ENCODE results near the gene ENTREP1. TPM values are rescaled to one million over a fixed set of nuclear protein-coding genes. Genes with fewer than 3 reads are reported as not detected.

Gene ENTREP1
- polyA plus RNA-seq, 1 of the 3 experiments (the other 2 are of a cell fraction), result not detected

DNA sequence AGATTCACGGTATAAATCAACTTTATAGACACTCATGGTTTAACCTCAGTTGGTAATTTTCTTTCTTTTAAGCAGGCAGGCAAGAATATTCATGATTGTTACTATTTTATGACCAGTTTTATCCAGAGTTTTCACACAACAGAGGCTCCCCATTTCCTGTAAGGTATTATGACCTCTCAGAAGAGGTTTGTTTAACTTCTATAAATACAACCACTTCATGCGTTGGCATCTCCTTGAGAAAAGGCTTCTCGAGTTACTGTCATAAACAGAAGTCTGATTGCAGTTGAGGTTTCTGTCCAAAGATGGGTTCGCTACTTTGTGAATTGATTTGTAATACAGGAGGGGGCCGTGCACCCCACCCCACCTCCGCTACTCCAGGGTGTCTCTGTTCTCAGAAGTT lies 55.3 kb downstream of the ENTREP1 start (continued):
- TF ChIP-seq, protein P1, sequence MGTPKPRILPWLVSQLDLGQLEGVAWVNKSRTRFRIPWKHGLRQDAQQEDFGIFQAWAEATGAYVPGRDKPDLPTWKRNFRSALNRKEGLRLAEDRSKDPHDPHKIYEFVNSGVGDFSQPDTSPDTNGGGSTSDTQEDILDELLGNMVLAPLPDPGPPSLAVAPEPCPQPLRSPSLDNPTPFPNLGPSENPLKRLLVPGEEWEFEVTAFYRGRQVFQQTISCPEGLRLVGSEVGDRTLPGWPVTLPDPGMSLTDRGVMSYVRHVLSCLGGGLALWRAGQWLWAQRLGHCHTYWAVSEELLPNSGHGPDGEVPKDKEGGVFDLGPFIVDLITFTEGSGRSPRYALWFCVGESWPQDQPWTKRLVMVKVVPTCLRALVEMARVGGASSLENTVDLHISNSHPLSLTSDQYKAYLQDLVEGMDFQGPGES (IDR thresholded peaks at IDR 0.05; ENCODE audit: low read depth, low read length), result no peak
- TF ChIP-seq SIN3A (IDR thresholded peaks at IDR 0.05; ENCODE audit: borderline replicate concordance, low read depth, low read length) (no peak), TEAD4 (IDR thresholded peaks at IDR 0.05; ENCODE audit: borderline replicate concordance, insufficient read depth) (no peak)

DNA sequence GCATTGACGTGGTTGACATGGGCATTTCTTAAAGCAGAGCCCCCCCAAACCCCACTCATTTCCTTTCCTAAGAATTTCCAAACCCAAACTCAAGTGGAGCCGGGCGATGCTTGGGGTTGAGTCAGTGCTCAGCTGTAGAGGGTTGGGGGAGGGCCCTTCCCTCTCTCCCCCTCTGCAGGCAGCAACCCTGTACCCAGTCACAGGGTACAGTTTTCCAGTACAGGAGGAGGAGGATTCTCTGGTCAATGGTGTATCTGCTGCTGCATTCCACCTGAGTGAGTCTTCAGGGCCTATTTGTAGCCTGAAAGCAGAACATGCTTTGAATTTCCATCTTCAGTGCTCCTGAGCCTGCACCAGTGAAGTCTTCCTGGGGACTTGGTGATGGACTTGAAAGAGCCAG lies 55.8 kb downstream of the ENTREP1 start:
- H3K9me2 ChIP-seq, result no peaks in the 10 kb centered on the region
- CTCF ChIA-PET, result no interaction called here
- no peaks in the 10 kb centered on the region for H3K36me3 ChIP-seq (replicated peaks in 1 of 2; ENCODE audit: control insufficient read depth in 1 of 2, insufficient read depth in 2 of 2, low read length in 1 of 2)
- POLR2A ChIA-PET, result no interaction called here
- H3K27me3 ChIP-seq (ENCODE audit: insufficient read depth), result no peaks in the 10 kb centered on the region; the same call in 1 of the 2 replicates
- peak overlapping the region; percentile 38; the same call in 1 of the 2 replicates for H3K4me2 ChIP-seq
- no peaks in the 10 kb centered on the region for H4K20me1 ChIP-seq (ENCODE audit: insufficient read depth)
- TF ChIP-seq JUND (IDR thresholded peaks at IDR 0.05) (0 out of 2 replicates have a peak, but pooled peaks have one; percentile 3), MEF2A (IDR thresholded peaks at IDR 0.05; ENCODE audit: borderline replicate concordance, low read depth) (no peak), RCOR1 (IDR thresholded peaks at IDR 0.05; ENCODE audit: low read length) (no peak), NRF1 (IDR thresholded peaks at IDR 0.05; ENCODE audit: low read depth, low read length) (no peak)
- TF ChIP-seq, protein P2, sequence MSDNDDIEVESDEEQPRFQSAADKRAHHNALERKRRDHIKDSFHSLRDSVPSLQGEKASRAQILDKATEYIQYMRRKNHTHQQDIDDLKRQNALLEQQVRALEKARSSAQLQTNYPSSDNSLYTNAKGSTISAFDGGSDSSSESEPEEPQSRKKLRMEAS (IDR thresholded peaks at IDR 0.05; ENCODE audit: low read depth), result no peak
- whole genome bisulfite sequencing (ENCODE audit: low lambda C conversion rate), result 80% methylated on average over 2 of the region's 3 CpGs
- no peak overlapping the region for H2AFZ ChIP-seq (ENCODE audit: low read depth)
- no peak for DNase-seq
- no peak overlapping the region for H3K9ac ChIP-seq
- H3K79me2 ChIP-seq (ENCODE audit: insufficient read depth), result no peaks in the 10 kb centered on the region
- peaks cover 8% of the 10 kb centered on the region for H3F3A ChIP-seq (replicated peaks; ENCODE audit: insufficient read depth)
- H3K27ac ChIP-seq (ENCODE audit: low read depth in 2 of 2, low read length in 1 of 2), result no peak overlapping the region
- peaks cover 0 to 23% of the 10 kb centered on the region in 2 experiments; a peak in 3 of 4 replicates for H3K4me1 ChIP-seq (ENCODE audit: control insufficient read depth in 1 of 2, insufficient read depth in 2 of 2, low read depth in 1 of 2, low read length in 1 of 2)
- H3K4me3 ChIP-seq (ENCODE audit: low read depth in 2 of 2, low read length in 1 of 2), result no peak overlapping the region
- no peaks in the 10 kb centered on the region for H3K9me3 ChIP-seq

DNA sequence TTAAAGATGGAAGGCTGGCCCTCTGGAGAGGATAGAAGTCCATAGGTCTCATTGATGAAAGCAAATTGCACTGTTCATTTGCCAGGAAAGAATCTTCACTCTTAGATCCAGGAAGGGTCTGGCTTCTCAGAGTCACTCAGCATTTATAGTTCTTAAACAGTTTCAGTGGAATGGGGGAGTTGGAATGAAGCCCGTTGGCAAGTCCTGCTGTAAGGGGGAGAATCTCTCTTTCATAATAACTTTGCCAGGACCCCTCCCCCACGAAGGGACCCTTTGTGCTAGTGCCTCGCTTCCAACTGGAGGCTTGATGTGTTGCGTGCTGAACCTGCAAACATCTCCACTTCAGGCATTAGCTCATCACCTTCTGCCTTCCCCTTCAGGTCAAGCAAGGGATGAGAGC lies 57.1 kb downstream of the ENTREP1 start:
- Histone ChIP-seq H3K9me2 (no peaks in the 10 kb centered on the region), H3F3A (replicated peaks; ENCODE audit: insufficient read depth) (peaks cover 8% of the 10 kb centered on the region), H3K27me3 (ENCODE audit: insufficient read depth) (no peaks in the 10 kb centered on the region; the same call in 1 of the 2 replicates), H3K9ac (no peak overlapping the region), H3K27ac (ENCODE audit: low read depth in 2 of 2, low read length in 1 of 2) (no peak overlapping the region), H2AFZ (ENCODE audit: low read depth) (no peak overlapping the region), H3K9me3 (no peaks in the 10 kb centered on the region), H3K4me2 (no peak overlapping the region), H3K4me3 (ENCODE audit: low read depth in 2 of 2, low read length in 1 of 2) (no peak overlapping the region), H3K79me2 (ENCODE audit: insufficient read depth) (no peaks in the 10 kb centered on the region), H3K36me3 (replicated peaks in 1 of 2; ENCODE audit: control insufficient read depth in 1 of 2, insufficient read depth in 2 of 2, low read length in 1 of 2) (no peaks in the 10 kb centered on the region), H4K20me1 (ENCODE audit: insufficient read depth) (no peaks in the 10 kb centered on the region), H3K4me1 (ENCODE audit: control insufficient read depth in 1 of 2, insufficient read depth in 2 of 2, low read depth in 1 of 2, low read length in 1 of 2) (peaks cover 0 to 23% of the 10 kb centered on the region in 2 experiments; a peak in 3 of 4 replicates)
- DNase-seq, result no peak
- WGBS (ENCODE audit: low lambda C conversion rate), result 52% methylated on average over 4 of the region's 4 CpGs
- ChIA-PET CTCF (no interaction called here), POLR2A (no interaction called here)
- no peak for TF ChIP-seq EZH2phosphoT487 (IDR thresholded peaks at IDR 0.05; ENCODE audit: borderline replicate concordance, low read depth)
- no peak for TF ChIP-seq JUND (IDR thresholded peaks at IDR 0.05)
- no peak for TF ChIP-seq FOXJ3 (CRISPR knock-in tag; IDR thresholded peaks at IDR 0.05)
- no peak for TF ChIP-seq NFIC (IDR thresholded peaks at IDR 0.05; ENCODE audit: borderline replicate concordance)
- no peak for TF ChIP-seq FOSL2 (IDR thresholded peaks at IDR 0.05; ENCODE audit: borderline replicate concordance, low read depth)
- TF ChIP-seq ELF1 (IDR thresholded peaks at IDR 0.05), result no peak
- no peak for TF ChIP-seq POLR2AphosphoS5 (IDR thresholded peaks at IDR 0.05; ENCODE audit: low read depth, low read length)
- no peak for TF ChIP-seq TAF1 (IDR thresholded peaks at IDR 0.05; ENCODE audit: borderline replicate concordance, low read depth, low read length)
- TF ChIP-seq, protein P3, sequence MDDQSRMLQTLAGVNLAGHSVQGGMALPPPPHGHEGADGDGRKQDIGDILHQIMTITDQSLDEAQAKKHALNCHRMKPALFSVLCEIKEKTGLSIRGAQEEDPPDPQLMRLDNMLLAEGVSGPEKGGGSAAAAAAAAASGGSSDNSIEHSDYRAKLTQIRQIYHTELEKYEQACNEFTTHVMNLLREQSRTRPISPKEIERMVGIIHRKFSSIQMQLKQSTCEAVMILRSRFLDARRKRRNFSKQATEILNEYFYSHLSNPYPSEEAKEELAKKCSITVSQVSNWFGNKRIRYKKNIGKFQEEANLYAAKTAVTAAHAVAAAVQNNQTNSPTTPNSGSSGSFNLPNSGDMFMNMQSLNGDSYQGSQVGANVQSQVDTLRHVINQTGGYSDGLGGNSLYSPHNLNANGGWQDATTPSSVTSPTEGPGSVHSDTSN (IDR thresholded peaks at IDR 0.05), result no peak
- TF ChIP-seq, protein P4, sequence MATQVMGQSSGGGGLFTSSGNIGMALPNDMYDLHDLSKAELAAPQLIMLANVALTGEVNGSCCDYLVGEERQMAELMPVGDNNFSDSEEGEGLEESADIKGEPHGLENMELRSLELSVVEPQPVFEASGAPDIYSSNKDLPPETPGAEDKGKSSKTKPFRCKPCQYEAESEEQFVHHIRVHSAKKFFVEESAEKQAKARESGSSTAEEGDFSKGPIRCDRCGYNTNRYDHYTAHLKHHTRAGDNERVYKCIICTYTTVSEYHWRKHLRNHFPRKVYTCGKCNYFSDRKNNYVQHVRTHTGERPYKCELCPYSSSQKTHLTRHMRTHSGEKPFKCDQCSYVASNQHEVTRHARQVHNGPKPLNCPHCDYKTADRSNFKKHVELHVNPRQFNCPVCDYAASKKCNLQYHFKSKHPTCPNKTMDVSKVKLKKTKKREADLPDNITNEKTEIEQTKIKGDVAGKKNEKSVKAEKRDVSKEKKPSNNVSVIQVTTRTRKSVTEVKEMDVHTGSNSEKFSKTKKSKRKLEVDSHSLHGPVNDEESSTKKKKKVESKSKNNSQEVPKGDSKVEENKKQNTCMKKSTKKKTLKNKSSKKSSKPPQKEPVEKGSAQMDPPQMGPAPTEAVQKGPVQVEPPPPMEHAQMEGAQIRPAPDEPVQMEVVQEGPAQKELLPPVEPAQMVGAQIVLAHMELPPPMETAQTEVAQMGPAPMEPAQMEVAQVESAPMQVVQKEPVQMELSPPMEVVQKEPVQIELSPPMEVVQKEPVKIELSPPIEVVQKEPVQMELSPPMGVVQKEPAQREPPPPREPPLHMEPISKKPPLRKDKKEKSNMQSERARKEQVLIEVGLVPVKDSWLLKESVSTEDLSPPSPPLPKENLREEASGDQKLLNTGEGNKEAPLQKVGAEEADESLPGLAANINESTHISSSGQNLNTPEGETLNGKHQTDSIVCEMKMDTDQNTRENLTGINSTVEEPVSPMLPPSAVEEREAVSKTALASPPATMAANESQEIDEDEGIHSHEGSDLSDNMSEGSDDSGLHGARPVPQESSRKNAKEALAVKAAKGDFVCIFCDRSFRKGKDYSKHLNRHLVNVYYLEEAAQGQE (IDR thresholded peaks at IDR 0.05; ENCODE audit: low read depth, low read length), result no peak
- no peak for TF ChIP-seq GABPA (IDR thresholded peaks at IDR 0.05; ENCODE audit: low read depth)
- TF ChIP-seq, protein P1 (IDR thresholded peaks at IDR 0.05; ENCODE audit: low read depth, low read length), result no peak
- TF ChIP-seq, protein P2 (IDR thresholded peaks at IDR 0.05; ENCODE audit: low read depth), result no peak
